GM21619 (cell line): ENCODE measurements around the gene NUP153.

ENCODE experiments used
- ATAC-seq: cut with Tn5 transposase; IDR thresholded peaks from one replicate; pipeline ENCODE4 v1.9.1; 2021; ENCODE audit not compliant: unreplicated experiment

The NUP153 gene

DNA sequence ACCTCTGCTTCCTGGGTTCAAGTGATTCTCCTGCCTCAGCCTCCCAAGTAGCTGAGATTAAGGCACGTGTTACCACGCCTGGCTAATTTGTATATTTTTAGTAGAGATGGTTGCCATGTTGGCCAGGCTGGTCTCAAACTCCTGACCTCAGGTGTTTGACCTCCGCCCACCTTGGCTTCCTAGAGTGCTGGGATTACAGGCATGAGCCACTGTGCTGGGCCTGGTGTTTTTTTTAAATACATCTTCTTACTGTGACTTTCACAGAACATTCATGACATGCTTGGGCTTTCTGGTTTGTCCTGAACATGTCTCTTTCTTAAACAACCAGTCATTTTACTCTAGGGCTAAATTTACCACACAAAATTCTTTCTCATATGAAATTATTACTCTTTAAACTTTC is 141.3 kb downstream of the NUP153 start:
- no peak for ATAC-seq
